Transverse colon (tissue), 4 donors: ENCODE measurements around the gene CYP2E1. TPM values are rescaled to one million over a fixed set of nuclear protein-coding genes. Genes with fewer than 3 reads are reported as not detected.

Experiments
- DNase-seq: peaks from one replicate; pipeline ENCODE4 v3.0.0-alpha.2; 2019
- H3K27ac ChIP-seq, 4 donors: fragments of 200-600 bp; sonication (generic); 2 replicates each; pipeline ENCODE4 v1.5.1; 2016 to 2018; ENCODE audit warnings: inconsistent platforms in 4 of 4
- H3K27me3 ChIP-seq: fragments of 200-600 bp; sonication (generic); 2 replicates; pipeline ENCODE4 v1.5.1; 2017; ENCODE audit warnings: inconsistent platforms
- H3K36me3 ChIP-seq, 4 donors: fragments of 200-600 bp; sonication (generic); 2 replicates each; pipeline ENCODE4 v1.5.1; 2017 to 2019; ENCODE audit warnings: inconsistent platforms in 4 of 4
- H3K4me1 ChIP-seq, 4 donors: fragments of 200-600 bp; sonication (generic); 2 replicates each; pipeline ENCODE4 v1.5.1; 2017 to 2020; ENCODE audit warnings: inconsistent platforms in 4 of 4
- H3K4me3 ChIP-seq, 4 donors: fragments of 200-600 bp; sonication (generic); 1 replicate in 1 of 4; 2 replicates in 3 of 4; pipeline versions ENCODE4 v1.5.1 to v1.6.1; 2017 to 2019; ENCODE audit warnings: inconsistent platforms in 4 of 4
- H3K9me3 ChIP-seq, 2 donors: fragments of 200-600 bp; sonication (generic); 2 replicates each; pipeline ENCODE4 v1.5.1; 2017 to 2019; ENCODE audit warnings: inconsistent platforms in 2 of 2
- CTCF ChIP-seq, 5 experiments: fragments of 200-600 bp in 3 of 5; fragments of 450-650 bp in 2 of 5; sonication (generic) in 3 of 5; IDR thresholded peaks; 1 replicate in 2 of 5; 2 replicates in 3 of 5; pipeline ENCODE4 v1.5.1; 2016 to 2017; ENCODE audit warnings: antibody characterized with exemption in 5 of 5, inconsistent platforms in 3 of 5, mild to moderate bottlenecking in 2 of 5, moderate library complexity in 1 of 5
- EP300 ChIP-seq: sonication (generic); formaldehyde crosslinking; IDR thresholded peaks from one replicate; pipeline ENCODE4 v1.6.1; 2017; ENCODE audit warnings: antibody characterized with exemption, low read depth
- POLR2A ChIP-seq: fragments of 450-650 bp; IDR thresholded peaks from one replicate; pipeline ENCODE4 v1.6.1; 2016; ENCODE audit warnings: antibody characterized with exemption, mild to moderate bottlenecking, moderate library complexity
- POLR2AphosphoS5 ChIP-seq, 3 donors: sonication (generic); formaldehyde crosslinking; IDR thresholded peaks; one replicate each; pipeline ENCODE4 v1.6.1; 2016; ENCODE audit warnings: antibody characterized with exemption in 3 of 3
- WGBS, 2 donors: methylation state at CpG; one replicate each; pipeline ENCODE4 v1.1.5; 2018; ENCODE audit warnings: low coverage in 1 of 2; 5-methylcytosine and 5-hydroxymethylcytosine counted together
- in situ Hi-C, 4 donors: fragments of 200-750 bp; cut with MboI; loops; one replicate each; pipeline versions ENCODE4 v1.15.0 to v1.15.1; 2017; ENCODE audit warnings: low sequenced_read_pairs in 3 of 4, low pct_ligation_motif_present in 1 of 4, low pct_unique_long_range_greater_than_20kb in 1 of 4
- intact Hi-C: fragments of 100-400 bp; cut with DNase I; formaldehyde crosslinking; loops from one replicate; pipeline ENCODE4 v1.15.1; 2023; ENCODE audit warnings: low total_unique reads
- total RNA-seq, 4 donors: library from RNA; depleted of rRNA; stranded (reverse); fragments of >200 nt; gene quantifications; one replicate each; pipeline ENCODE4 v1.1.0, GENCODE V29; 2016

The CYP2E1 gene
- total RNA-seq, 4 donors from 2014 or later, result 0.64 to 3.4 (median 0.96) TPM; not detected in 1

- Histone ChIP-seq H3K27ac (no peak overlapping the region), H3K27me3 (no peaks in the 10 kb centered on the region), H3K36me3 (no peaks in the 10 kb centered on the region), H3K4me3 (no peak overlapping the region), H3K4me1 (no peaks in the 10 kb centered on the region), H3K9me3 (no peaks in the 10 kb centered on the region)
- no peak for DNase-seq
- no peak for TF ChIP-seq POLR2A
- TF ChIP-seq POLR2AphosphoS5 (IDR thresholded peaks at IDR 0.05), result no peak
- TF ChIP-seq EP300, result no peak
- no peak for TF ChIP-seq CTCF (IDR thresholded peaks at IDR 0.05)
- 69 to 79% methylated on average over 6 to 11 of the region's 11 CpGs for WGBS, 2 donors
- intact Hi-C loops (no loop called here), in situ Hi-C loops (no loop called here)
Measured at GRCh38 chr10:133559216-133559615, 32.1 kb downstream of the CYP2E1 start.

DNA sequence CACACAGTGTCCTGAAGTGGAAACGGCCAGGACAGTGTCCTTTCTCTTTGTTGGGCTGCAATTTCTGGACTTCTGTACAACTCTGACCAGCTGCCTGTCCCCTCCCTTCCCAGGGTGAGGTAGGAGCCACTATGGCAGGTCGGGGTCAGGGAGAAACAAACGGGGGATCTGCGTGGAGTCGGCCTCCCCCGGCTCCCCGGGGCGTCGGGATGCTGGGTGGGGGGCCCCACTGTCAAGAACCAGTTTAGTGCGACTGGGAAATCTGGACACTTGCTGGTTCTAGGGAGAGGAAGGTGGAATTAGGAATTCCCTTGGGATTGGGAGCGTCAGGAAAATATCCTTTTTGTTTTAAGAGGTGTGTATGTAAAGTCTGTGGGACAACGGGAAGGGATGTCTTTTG lies 37.7 kb downstream of the CYP2E1 start:
- in situ Hi-C loops (no loop called here), intact Hi-C loops (no loop called here)
- Histone ChIP-seq H3K4me1 (no peaks in the 10 kb centered on the region), H3K4me3 (no peak overlapping the region), H3K36me3 (no peaks in the 10 kb centered on the region), H3K27ac (peak overlapping the region in 1 of 4 donors; percentile 66), H3K9me3 (no peaks in the 10 kb centered on the region), H3K27me3 (peaks cover 10% of the 10 kb centered on the region)
- WGBS, 2 donors, result 89 to 91% methylated on average over 4 to 12 of the region's 12 CpGs
- no peak for TF ChIP-seq POLR2A
- no peak for TF ChIP-seq CTCF (IDR thresholded peaks at IDR 0.05)
- no peak for TF ChIP-seq EP300
- no peak for TF ChIP-seq POLR2AphosphoS5 (IDR thresholded peaks at IDR 0.05)
- DNase-seq, result no peak

DNA sequence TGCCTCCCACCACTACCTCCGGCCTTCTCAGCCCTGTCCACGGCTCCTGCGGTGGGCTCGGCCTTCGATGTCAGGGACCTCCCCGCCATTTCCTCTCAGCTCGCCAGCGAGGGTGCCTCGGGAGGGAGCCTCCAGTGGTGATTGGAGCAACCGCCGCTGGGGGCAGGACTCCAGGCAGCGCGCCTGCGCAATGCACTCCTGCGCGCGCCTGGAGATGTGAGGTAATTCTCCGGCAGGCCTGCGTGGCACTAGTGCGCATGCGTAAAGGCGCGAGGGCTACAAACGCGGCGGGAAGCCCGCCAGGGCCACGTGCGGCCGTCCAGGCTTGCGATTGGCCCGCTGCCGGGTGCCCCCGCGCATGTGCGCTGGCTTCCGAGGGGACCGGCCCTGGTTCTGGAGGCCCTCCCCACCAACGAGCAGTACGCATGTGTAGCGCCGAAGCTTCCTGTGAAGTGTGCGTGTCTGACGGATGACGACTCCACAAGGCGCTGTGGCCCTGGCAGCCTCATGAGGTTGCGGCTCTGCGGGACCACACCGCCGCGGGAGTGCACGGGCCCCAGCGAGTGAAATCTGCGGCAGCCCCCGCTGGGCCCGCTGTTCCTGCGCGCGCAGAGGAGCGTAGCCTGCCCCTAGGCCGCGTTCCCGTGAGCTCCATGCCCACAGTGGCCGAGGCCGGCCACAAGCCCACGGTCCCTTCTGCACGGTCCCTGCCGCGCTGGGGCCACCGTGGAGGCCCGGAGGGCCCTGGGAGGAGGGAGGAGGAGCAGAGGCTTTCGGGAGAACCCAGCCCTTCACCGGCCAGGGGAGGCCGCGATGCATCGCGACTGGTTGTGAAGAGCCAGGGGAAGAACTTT lies 38.5 kb downstream of the CYP2E1 start, which contains the start of gene SYCE1:
Gene SYCE1, minus strand, starts transcription at position 143 of the 854 bp plus-strand sequence. Its CDS starts 54 bp downstream, at position 89.
- H3K4me1 ChIP-seq, result no peaks in the 10 kb centered on the region
- H3K27me3 ChIP-seq, result peaks cover 10% of the 10 kb centered on the region
- no peaks in the 10 kb centered on the region for H3K36me3 ChIP-seq
- H3K9me3 ChIP-seq, result no peaks in the 10 kb centered on the region
- in situ Hi-C loops, result no loop called here
- H3K4me3 ChIP-seq, result peak within 1 kb of the TSS in 1 of 4 donors; percentile 7
- intact Hi-C loops, result no loop called here
- TF ChIP-seq POLR2A (no peak), EP300 (no peak), CTCF (IDR thresholded peaks at IDR 0.05) (no peak), POLR2AphosphoS5 (IDR thresholded peaks at IDR 0.05) (no peak)
- peak within 1 kb of the TSS in 1 of 4 donors; percentile 66 for H3K27ac ChIP-seq
- DNase-seq, result no peak
- WGBS, 2 donors, result 86% methylated on average over 75 of the region's 77 CpGs; no CpG with 5 or more reads in 1 of the 2 donors

- Histone ChIP-seq H3K4me3 (no peak overlapping the region), H3K4me1 (no peaks in the 10 kb centered on the region), H3K27me3 (peaks cover 10% of the 10 kb centered on the region), H3K9me3 (no peaks in the 10 kb centered on the region), H3K27ac (no peak overlapping the region), H3K36me3 (no peaks in the 10 kb centered on the region)
- DNase-seq, result no peak
- intact Hi-C loops (no loop called here), in situ Hi-C loops (no loop called here)
- TF ChIP-seq POLR2AphosphoS5 (IDR thresholded peaks at IDR 0.05), result no peak
- no peak for TF ChIP-seq CTCF (IDR thresholded peaks at IDR 0.05)
- TF ChIP-seq EP300, result no peak
- TF ChIP-seq POLR2A, result no peak
- WGBS, 2 donors, result 76 to 77% methylated on average over 4 to 5 of the region's 5 CpGs
Measured at GRCh38 chr10:133567119-133567518, 40.0 kb downstream of the CYP2E1 start.
